HG03460 (cell line): ENCODE results near the gene RBM19.

Experiments used
- ATAC-seq: cut with Tn5 transposase; IDR thresholded peaks from one replicate; pipeline ENCODE4 v1.9.1; 2021; ENCODE audit not compliant: unreplicated experiment

The RBM19 gene

GRCh38 chr12:113959096-113959495 is 7.0 kb downstream of the RBM19 start:
- ATAC-seq: no peak

GRCh38 chr12:113958108-113958507 is 8.0 kb downstream of the RBM19 start:
- ATAC-seq: no peak

DNA sequence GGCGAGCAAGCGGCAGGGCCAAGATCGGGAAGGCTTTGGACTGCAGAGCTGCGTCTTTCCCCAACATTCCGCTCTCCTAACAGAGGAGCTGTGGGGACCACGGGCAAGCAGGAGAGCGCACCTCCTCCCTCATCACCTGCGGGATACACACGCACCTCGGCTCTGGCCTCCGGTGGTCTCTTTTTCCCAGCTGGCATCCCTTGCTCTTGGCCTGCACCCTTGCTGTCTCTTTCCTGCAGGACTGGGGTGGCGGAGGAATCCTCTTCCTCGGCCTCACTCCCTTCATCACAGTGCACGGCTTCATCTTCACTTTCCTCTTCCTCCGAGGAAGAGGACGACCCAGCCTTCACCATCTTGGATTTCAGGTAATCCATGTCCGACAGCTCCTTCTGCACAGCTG is 8.5 kb downstream of the RBM19 start:
- no peak for ATAC-seq

DNA sequence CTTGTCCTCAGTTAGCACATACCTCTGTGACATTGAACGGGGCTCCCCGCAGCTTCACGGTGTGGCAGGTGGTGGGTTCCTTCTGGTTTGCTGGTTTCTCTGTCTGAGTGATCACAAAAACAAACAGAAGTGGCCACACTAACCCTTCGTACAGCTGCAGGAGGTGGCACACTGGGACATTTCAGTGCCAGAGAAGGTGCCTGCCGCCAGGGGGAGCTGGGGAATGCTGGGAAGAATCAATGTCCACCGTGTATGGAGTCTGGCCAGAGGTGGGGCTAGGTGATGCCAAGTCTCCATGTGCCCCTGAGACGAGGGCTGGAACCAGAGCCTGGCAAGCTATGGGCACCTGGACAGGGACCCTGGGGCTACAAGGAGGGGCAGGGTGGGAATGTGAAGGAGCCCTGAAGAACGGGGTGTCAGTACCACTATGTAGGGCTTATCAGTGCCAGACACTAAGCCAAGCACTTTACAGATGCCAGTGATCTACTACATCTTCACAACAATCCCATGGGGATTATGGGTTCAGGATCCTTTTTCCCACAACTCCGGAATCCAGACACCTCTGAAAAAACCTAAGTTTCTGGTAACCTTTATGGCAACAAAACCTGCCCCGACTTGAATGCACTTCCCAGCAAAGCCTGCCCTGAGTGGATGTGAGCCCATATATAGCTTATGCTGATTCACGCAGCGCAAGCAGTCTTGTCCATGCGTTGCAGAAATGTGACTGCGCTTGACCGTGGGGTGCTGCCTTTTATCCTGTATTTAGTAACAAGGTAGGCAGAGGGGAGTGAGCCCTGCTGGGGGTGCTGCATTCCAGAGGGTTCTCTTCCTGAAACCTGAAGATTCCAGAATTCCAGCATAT is 10.8 kb downstream of the RBM19 start:
- ATAC-seq: no peak

- no peak for ATAC-seq
Measured at GRCh38 chr12:113954547-113954946, 11.6 kb downstream of the RBM19 start.

DNA sequence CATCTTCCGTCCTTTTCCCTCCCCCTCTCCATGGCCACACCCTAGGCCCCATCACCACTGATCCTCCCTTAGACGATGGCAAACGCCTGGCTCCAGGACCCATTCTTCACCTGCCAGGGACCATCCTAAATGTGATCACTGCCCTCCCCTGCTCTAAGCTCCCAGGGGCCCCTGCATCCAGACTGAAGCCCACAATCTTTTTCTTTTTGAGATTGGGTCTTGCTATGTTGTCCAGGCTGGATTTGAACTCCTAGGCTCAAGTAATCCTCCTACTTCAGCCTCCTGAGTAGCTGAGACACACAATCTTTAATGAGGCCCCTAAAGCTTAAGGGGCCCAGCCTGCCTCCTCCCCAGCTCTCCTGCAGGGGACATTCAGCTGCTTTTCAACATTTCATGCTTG is 15.3 kb downstream of the RBM19 start:
- ATAC-seq: no peak

DNA sequence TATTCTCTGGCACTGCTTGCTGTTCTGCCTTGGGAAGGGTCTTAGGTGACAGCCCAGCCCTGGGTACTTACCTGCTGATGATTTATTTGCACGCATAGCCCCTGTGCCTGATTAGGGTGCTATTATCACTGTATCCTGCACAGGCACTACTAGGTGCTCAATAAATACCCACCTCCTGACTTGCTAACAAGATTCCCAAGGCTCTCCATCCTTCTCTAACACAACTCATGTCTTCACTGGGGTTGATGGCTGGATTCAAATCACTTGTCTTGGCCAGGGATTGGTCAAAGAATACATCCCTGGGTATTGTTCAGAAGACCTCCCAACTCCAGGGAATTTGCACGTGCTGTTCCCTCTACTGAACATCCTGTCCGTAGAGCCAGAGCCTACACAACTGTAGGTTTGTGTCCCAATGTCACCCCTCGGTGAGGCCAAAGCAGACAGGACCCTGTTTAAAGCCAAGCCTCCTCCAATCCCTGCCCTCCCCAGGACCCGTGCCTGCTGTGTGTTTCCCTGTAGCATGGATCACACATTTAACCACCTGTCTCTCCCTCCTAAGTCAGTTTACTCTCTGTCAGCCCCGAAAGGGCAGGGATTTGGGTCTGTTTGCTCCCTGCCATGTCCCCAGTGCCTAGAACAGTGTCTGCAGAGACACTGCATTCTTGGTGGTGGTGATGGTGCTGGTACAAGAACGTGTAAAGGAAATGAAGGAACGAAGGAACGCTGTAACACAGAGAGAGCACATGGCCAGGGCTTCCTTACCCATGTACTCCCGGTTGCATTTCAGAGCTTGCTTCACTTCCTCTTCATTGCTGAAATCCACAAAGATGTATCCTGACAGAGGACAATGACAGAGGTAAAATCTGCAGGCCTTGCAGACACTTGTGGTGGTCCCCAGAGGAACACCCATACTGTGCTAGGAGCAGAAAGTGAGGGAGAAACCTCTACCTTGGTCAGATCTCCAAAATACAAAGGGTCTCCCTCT is 16.5 kb downstream of the RBM19 start:
- no peak for ATAC-seq

DNA sequence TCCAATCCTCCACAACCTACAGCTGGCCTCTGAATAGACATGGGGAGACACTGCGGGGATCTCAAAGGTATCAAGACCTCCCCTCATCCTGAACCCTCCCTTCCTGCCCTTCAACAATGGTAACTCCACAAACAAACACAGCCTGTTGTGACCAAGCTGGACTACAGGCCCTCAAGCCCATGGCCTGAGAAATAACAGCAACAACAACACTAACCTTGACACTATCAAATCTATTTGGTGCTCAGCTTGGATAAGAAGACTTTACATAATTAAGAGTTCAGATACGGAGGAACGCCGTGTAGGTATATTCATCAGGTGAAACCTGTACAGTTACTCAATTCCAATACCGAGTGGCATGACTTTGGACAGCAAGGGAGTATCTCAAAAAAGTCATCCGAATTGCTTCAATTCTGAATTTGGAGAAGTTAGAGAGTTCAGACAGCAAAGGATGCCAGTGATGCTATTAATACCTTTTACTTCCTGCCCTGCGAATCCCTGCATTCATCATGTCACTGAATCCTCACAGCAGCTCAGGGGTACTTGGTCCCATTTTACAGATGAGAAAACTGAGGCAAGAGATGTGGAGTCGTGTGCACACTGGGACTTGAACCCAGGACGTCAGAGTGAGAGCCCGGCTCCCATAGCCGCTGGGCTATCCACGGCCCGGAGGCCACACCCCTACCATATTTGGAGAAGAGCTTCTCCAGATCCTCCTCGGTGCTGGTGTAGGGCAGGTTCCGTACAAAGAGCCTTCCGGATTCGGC is 17.8 kb downstream of the RBM19 start:
- ATAC-seq: no peak

GRCh38 chr12:113946175-113946574 is 19.9 kb downstream of the RBM19 start:
- no peak for ATAC-seq

GRCh38 chr12:113945174-113946173 is 20.7 kb downstream of the RBM19 start:
- ATAC-seq: no peak

GRCh38 chr12:113942209-113942608 is 23.9 kb downstream of the RBM19 start:
- no peak for ATAC-seq

GRCh38 chr12:113941208-113941486 is 25.0 kb downstream of the RBM19 start:
- ATAC-seq: no peak

DNA sequence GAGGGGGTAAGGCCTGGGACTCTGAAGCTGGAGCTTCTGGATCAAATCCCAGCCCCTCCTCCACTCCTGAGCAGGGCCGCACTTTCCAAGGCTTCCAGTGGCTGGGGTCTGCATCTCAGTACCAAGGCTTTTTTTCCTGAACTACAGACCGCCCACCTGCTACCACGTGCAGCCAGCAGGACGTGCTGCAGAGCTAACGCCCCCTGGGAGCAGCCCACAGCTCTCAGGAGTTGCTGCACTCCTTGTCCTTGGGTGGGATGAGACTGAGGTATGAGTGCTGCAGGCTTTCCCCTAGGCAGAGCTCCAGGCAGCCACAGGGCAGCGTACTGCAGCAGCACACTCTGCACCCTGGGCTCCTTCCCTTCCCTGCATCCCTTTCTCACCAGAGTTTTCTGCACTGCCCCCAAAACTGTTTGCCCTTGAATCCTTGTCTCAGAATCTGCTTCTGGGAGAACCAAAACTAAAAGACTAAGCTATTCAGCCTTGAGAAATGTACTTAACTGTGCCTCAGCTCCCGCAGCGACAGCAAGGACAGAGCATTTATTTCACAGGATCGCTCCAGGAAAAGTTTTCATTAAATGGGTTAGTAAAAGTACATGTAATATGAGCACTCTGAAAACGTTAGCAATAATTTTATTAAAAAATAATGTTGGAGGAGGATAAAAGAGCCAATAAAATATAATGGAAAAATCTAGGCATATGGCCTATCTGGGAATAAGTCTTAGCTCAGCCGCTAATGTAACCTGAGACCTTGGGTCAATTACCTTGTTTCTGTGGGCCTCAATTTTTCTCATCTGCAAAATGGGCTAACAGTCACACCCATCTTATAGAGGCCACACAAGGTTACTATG is 25.5 kb downstream of the RBM19 start:
- ATAC-seq: no peak

- no peak for ATAC-seq
Measured at GRCh38 chr12:113939867-113940266, 26.3 kb downstream of the RBM19 start.

DNA sequence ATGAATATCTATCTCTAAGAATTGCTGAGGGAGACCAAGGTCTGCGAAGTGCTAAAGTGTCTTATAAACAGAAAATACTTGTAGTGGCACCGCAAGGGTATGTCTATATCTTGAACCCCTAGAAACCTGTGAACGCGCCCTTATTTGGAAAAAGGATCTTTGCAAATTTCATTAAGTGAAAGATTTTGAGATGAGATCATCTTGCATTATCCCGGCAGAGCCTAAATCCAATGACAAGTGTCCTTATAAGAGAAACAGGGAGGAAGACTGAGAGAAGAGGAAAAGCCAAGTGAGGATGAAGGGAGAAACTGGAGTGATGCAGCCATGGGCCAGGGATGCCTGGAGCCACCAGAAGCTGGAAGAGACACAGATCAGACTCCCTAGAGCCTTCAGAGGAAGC is 27.7 kb downstream of the RBM19 start:
- ATAC-seq: no peak

DNA sequence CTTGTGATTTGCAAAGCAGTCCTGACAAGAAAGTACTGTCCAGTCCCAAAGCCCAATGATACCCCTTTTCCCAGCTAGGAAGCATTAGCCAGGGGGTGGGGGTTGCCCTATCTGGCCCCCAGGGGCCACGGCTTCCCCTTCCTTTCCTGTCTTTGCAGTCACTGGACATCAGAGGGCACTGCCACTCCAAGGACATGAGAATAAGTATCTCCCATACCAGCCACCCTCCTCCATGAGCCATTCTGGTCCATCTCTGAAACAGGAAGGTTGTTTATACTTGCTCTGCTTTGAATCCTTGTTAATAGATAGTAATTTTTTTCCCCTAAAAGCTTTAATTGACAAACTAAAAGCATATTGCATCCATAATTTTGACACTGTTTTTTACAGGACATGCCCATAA is 29.7 kb downstream of the RBM19 start:
- ATAC-seq: no peak

DNA sequence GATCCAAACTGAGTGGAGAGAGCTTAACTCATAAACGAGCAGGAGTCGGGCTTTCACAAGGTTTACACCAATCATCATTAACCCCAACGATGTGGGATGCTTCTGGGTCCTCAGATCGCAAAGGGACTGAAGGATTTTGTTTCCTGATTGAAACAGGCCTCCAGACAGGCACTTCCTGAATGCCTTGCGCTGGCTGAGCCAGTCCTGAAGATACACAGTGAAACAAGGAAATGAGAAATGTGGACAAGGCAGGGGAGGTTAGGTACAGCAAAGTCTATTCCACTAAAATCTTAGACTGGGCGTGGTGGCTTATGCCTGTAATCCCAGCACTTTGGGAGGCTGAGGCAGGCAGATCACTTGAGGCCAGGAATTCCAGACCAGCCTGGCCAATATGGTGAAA is 30.7 kb downstream of the RBM19 start:
- no peak for ATAC-seq

GRCh38 chr12:113934946-113935345 is 31.2 kb downstream of the RBM19 start:
- ATAC-seq: no peak
